ENCODE measurements around the gene SELENON.

DNA sequence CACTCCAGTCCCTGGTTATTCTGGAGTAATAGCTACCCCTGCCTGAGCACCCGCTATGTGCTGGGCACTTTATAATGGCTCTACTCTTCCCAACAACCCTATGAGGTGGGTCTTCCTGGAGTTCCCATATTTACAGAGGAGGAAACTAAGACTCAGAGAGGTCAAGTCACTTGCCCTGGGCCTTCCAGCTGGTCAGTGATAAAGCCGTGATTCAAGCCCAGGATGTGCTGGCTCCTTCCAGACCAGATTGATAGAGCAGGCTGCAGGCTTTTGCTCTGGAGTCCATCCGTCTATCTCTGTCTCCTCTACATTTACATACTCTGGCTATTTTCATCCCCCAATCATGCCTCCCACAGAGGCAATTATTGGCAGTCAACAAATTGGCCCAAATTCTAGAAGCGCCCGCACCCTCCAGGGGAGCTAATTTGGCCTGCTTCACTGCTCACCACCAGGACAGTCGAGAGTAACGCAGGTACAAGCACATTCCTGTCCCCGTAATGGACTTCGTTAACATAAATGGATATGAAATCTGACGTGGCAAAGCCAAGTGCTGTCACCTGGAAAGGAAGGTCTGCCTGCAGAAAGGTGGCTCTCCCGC is 39.8 kb upstream of the SELENON start:
- TF ChIP-seq, protein P1, sequence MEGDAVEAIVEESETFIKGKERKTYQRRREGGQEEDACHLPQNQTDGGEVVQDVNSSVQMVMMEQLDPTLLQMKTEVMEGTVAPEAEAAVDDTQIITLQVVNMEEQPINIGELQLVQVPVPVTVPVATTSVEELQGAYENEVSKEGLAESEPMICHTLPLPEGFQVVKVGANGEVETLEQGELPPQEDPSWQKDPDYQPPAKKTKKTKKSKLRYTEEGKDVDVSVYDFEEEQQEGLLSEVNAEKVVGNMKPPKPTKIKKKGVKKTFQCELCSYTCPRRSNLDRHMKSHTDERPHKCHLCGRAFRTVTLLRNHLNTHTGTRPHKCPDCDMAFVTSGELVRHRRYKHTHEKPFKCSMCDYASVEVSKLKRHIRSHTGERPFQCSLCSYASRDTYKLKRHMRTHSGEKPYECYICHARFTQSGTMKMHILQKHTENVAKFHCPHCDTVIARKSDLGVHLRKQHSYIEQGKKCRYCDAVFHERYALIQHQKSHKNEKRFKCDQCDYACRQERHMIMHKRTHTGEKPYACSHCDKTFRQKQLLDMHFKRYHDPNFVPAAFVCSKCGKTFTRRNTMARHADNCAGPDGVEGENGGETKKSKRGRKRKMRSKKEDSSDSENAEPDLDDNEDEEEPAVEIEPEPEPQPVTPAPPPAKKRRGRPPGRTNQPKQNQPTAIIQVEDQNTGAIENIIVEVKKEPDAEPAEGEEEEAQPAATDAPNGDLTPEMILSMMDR (IDR thresholded peaks at IDR 0.05): no peak
- no peak for TF ChIP-seq POLR2AphosphoS5 (IDR thresholded peaks at IDR 0.05)

Measured in suprapubic skin (tissue), 3 donors.